Transverse colon (tissue), 3 donors: ENCODE results near the gene GPANK1.
"Not testable (repeated sequence)": the region's sequence is repeated elsewhere in the genome, so short reads cannot be mapped to it uniquely, and the experiment has no call there.

ENCODE experiments used
- POLR2A ChIP-seq: fragments of 450-650 bp; IDR thresholded peaks from one replicate; pipeline ENCODE4 v1.6.1; 2016; ENCODE audit warnings: antibody characterized with exemption, mild to moderate bottlenecking, moderate library complexity
- TF ChIP-seq, protein P1 (sequence below), 5 experiments: fragments of 200-600 bp in 3 of 5; fragments of 450-650 bp in 2 of 5; sonication (generic) in 3 of 5; IDR thresholded peaks; 1 replicate in 2 of 5; 2 replicates in 3 of 5; pipeline ENCODE4 v1.5.1; 2016 to 2017; ENCODE audit warnings: antibody characterized with exemption in 5 of 5, inconsistent platforms in 3 of 5, mild to moderate bottlenecking in 2 of 5, moderate library complexity in 1 of 5

- TF ChIP-seq, protein P1, sequence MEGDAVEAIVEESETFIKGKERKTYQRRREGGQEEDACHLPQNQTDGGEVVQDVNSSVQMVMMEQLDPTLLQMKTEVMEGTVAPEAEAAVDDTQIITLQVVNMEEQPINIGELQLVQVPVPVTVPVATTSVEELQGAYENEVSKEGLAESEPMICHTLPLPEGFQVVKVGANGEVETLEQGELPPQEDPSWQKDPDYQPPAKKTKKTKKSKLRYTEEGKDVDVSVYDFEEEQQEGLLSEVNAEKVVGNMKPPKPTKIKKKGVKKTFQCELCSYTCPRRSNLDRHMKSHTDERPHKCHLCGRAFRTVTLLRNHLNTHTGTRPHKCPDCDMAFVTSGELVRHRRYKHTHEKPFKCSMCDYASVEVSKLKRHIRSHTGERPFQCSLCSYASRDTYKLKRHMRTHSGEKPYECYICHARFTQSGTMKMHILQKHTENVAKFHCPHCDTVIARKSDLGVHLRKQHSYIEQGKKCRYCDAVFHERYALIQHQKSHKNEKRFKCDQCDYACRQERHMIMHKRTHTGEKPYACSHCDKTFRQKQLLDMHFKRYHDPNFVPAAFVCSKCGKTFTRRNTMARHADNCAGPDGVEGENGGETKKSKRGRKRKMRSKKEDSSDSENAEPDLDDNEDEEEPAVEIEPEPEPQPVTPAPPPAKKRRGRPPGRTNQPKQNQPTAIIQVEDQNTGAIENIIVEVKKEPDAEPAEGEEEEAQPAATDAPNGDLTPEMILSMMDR (IDR thresholded peaks at IDR 0.05) = not testable (repeated sequence)
- not testable (repeated sequence) for TF ChIP-seq POLR2A
Observed at GRCh38 chr6:31709157-31709556, 44.4 kb upstream of the GPANK1 start.
